H1 (cell line): Measurements from ENCODE around the gene ANO6.

Experiments
- CBX8 ChIP-seq: fragments of 300-800, 300-1000 bp; sonication (generic); IDR thresholded peaks from 2 replicates; pipeline ENCODE4 v1.7.1; 2016; ENCODE audit warnings: low read depth, low read length, borderline replicate concordance
- GABPA ChIP-seq: IDR thresholded peaks from 2 replicates; pipeline ENCODE4 v1.6.1; 2011; ENCODE audit warnings: mild to moderate bottlenecking, low read length, moderate library complexity, borderline replicate concordance; ENCODE audit not compliant: insufficient read depth
- JUND ChIP-seq: IDR thresholded peaks from 2 replicates; pipeline ENCODE4 v1.6.1; 2011; ENCODE audit warnings: mild to moderate bottlenecking, improper control_type of control experiment, low read length
- POLR2AphosphoS5 ChIP-seq: IDR thresholded peaks from 2 replicates; pipeline ENCODE4 v1.6.1; 2011; ENCODE audit warnings: low read depth, low read length
- RAD21 ChIP-seq, 2 experiments: IDR thresholded peaks in 1 of 2; conservative IDR thresholded peaks in 1 of 2; 2 replicates each; pipeline ENCODE4 v1.6.1; 2011; ENCODE audit warnings: low read depth in 2 of 2, low read length in 2 of 2, improper control_type of control experiment in 1 of 2, inconsistent platforms in 1 of 2, mild to moderate bottlenecking in 1 of 2, moderate library complexity in 1 of 2
- YY1 ChIP-seq: IDR thresholded peaks from 2 replicates; pipeline ENCODE4 v1.6.1; 2011; ENCODE audit warnings: low read depth, mild to moderate bottlenecking, low read length
- TF ChIP-seq, protein P1 (sequence below), 3 experiments: IDR thresholded peaks; 1 replicate in 2 of 3; 2 replicates in 1 of 3; pipeline versions ENCODE4 v1.5.1 to v1.6.1; 2011; ENCODE audit warnings: low read length in 3 of 3, mild to moderate bottlenecking in 3 of 3, inconsistent platforms in 2 of 3, low read depth in 1 of 3, moderate library complexity in 1 of 3; ENCODE audit not compliant: insufficient read depth in 1 of 3; ENCODE audit errors: control extremely low read depth in 1 of 3
- TF ChIP-seq, protein P2 (sequence below): IDR thresholded peaks from 2 replicates; pipeline ENCODE4 v1.6.1; 2011; ENCODE audit warnings: low read length, improper control_type of control experiment

DNA sequence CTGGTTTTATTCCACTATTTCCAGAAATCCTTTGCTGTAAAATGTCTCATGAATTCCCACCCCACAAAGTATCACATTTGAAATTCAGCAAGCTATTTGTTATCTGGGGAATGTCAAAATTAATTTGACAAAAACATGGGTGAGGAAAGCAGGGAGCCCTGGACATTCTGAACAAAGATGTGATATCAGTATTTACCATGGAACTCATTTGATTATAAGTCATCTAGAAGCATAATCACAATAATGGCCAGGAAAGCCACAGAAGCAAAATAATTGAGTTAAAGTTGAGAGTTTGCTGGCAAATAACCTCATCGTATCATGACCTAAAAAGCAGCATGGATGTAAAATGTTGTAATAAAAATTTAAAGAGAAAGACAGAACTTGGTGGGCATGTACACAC lies 96.1 kb downstream of the ANO6 start:
- TF ChIP-seq, protein P1, sequence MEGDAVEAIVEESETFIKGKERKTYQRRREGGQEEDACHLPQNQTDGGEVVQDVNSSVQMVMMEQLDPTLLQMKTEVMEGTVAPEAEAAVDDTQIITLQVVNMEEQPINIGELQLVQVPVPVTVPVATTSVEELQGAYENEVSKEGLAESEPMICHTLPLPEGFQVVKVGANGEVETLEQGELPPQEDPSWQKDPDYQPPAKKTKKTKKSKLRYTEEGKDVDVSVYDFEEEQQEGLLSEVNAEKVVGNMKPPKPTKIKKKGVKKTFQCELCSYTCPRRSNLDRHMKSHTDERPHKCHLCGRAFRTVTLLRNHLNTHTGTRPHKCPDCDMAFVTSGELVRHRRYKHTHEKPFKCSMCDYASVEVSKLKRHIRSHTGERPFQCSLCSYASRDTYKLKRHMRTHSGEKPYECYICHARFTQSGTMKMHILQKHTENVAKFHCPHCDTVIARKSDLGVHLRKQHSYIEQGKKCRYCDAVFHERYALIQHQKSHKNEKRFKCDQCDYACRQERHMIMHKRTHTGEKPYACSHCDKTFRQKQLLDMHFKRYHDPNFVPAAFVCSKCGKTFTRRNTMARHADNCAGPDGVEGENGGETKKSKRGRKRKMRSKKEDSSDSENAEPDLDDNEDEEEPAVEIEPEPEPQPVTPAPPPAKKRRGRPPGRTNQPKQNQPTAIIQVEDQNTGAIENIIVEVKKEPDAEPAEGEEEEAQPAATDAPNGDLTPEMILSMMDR (IDR thresholded peaks at IDR 0.05; ENCODE audit: control extremely low read depth in 1 of 3, insufficient read depth in 1 of 3, low read depth in 1 of 3, low read length in 3 of 3) = no peak
- TF ChIP-seq, protein P2, sequence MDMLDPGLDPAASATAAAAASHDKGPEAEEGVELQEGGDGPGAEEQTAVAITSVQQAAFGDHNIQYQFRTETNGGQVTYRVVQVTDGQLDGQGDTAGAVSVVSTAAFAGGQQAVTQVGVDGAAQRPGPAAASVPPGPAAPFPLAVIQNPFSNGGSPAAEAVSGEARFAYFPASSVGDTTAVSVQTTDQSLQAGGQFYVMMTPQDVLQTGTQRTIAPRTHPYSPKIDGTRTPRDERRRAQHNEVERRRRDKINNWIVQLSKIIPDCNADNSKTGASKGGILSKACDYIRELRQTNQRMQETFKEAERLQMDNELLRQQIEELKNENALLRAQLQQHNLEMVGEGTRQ = no peak
- no peak for TF ChIP-seq POLR2AphosphoS5
- TF ChIP-seq YY1 = no peak
- no peak for TF ChIP-seq CBX8
- TF ChIP-seq GABPA = no peak
- TF ChIP-seq JUND = no peak
- no peak for TF ChIP-seq RAD21 (IDR thresholded peaks at IDR 0.05 in 1 of 2, conservative IDR thresholded peaks at IDR 0.05 in 1 of 2; ENCODE audit: low read depth in 2 of 2, low read length in 2 of 2)
